ENCODE measurements around the gene FAM89B.
A peak's percentile ranks its signal among the peaks of the same experiment; 100 is the strongest.

The FAM89B gene

GRCh38 chr11:65554842-65555430 is 17.4 kb upstream of the FAM89B start:
- H3K4me1 ChIP-seq (ENCODE audit: control insufficient read depth, insufficient read depth, low read length): peaks cover 6% of the 10 kb centered on the region
- H3K9ac ChIP-seq (ENCODE audit: low read depth, low read length): no peak overlapping the region

GRCh38 chr11:65555693-65556231 is 16.6 kb upstream of the FAM89B start:
- peaks cover 63% of the 10 kb centered on the region for H3K27me3 ChIP-seq (ENCODE audit: control insufficient read depth, insufficient read depth, low read length)
- no peaks in the 10 kb centered on the region for H3K9me3 ChIP-seq (ENCODE audit: control insufficient read depth, insufficient read depth, low read length)
- no peaks in the 10 kb centered on the region for H3K36me3 ChIP-seq (ENCODE audit: control insufficient read depth, insufficient read depth, low read length)
- H3K4me1 ChIP-seq (ENCODE audit: control insufficient read depth, insufficient read depth, low read length): peaks cover 6% of the 10 kb centered on the region
- no peak overlapping the region for H3K4me3 ChIP-seq (ENCODE audit: low read depth, low read length)
- no peak overlapping the region for H3K9ac ChIP-seq (ENCODE audit: low read depth, low read length)

More at GRCh38 chr11:65554842-65555430, 17.4 kb upstream of the FAM89B start:
- no peaks in the 10 kb centered on the region for H3K9me3 ChIP-seq (ENCODE audit: control insufficient read depth, insufficient read depth, low read length)
- H3K27me3 ChIP-seq (ENCODE audit: control insufficient read depth, insufficient read depth, low read length): peaks cover 56% of the 10 kb centered on the region
- no peaks in the 10 kb centered on the region for H3K36me3 ChIP-seq (ENCODE audit: control insufficient read depth, insufficient read depth, low read length)
- no peak overlapping the region for H3K4me3 ChIP-seq (ENCODE audit: low read depth, low read length)

- Histone ChIP-seq H3K27me3 (ENCODE audit: control insufficient read depth, insufficient read depth, low read length) (peaks cover 58% of the 10 kb centered on the region), H3K9me3 (ENCODE audit: control insufficient read depth, insufficient read depth, low read length) (no peaks in the 10 kb centered on the region), H3K4me1 (ENCODE audit: control insufficient read depth, insufficient read depth, low read length) (peaks cover 3% of the 10 kb centered on the region), H3K36me3 (ENCODE audit: control insufficient read depth, insufficient read depth, low read length) (no peaks in the 10 kb centered on the region), H3K9ac (ENCODE audit: low read depth, low read length) (no peak overlapping the region), H3K4me3 (ENCODE audit: low read depth, low read length) (peak overlapping the region; percentile 43)
Measured at GRCh38 chr11:65556470-65557279, 15.7 kb upstream of the FAM89B start.

GRCh38 chr11:65557280-65558001 is 14.9 kb upstream of the FAM89B start:
- peaks cover 54% of the 10 kb centered on the region for H3K27me3 ChIP-seq (ENCODE audit: control insufficient read depth, insufficient read depth, low read length)
- no peaks in the 10 kb centered on the region for H3K36me3 ChIP-seq (ENCODE audit: control insufficient read depth, insufficient read depth, low read length)
- peak overlapping the region; percentile 43 for H3K4me3 ChIP-seq (ENCODE audit: low read depth, low read length)
- H3K4me1 ChIP-seq (ENCODE audit: control insufficient read depth, insufficient read depth, low read length): peaks cover 2% of the 10 kb centered on the region
- H3K9ac ChIP-seq (ENCODE audit: low read depth, low read length): no peak overlapping the region
- H3K9me3 ChIP-seq (ENCODE audit: control insufficient read depth, insufficient read depth, low read length): no peaks in the 10 kb centered on the region

- H3K27me3 ChIP-seq (ENCODE audit: control insufficient read depth, insufficient read depth, low read length): peaks cover 54% of the 10 kb centered on the region
- H3K4me1 ChIP-seq (ENCODE audit: control insufficient read depth, insufficient read depth, low read length): no peaks in the 10 kb centered on the region
- H3K9me3 ChIP-seq (ENCODE audit: control insufficient read depth, insufficient read depth, low read length): no peaks in the 10 kb centered on the region
- no peak within 1 kb of the TSS for H3K9ac ChIP-seq (ENCODE audit: low read depth, low read length)
- H3K4me3 ChIP-seq (ENCODE audit: low read depth, low read length): peak within 1 kb of the TSS; percentile 43
- no peaks in the 10 kb centered on the region for H3K36me3 ChIP-seq (ENCODE audit: control insufficient read depth, insufficient read depth, low read length)
Measured at GRCh38 chr11:65558002-65558929, 14.1 kb upstream of the FAM89B start, which contains the start of gene LTBP3. Gene LTBP3, minus strand, starts transcription at chr11:65558359. Its CDS starts 400 bp downstream, at chr11:65557959.

- Histone ChIP-seq H3K36me3 (ENCODE audit: control insufficient read depth, insufficient read depth, low read length) (no peaks in the 10 kb centered on the region), H3K4me3 (ENCODE audit: low read depth, low read length) (peak overlapping the region; percentile 39), H3K9me3 (ENCODE audit: control insufficient read depth, insufficient read depth, low read length) (no peaks in the 10 kb centered on the region), H3K27me3 (ENCODE audit: control insufficient read depth, insufficient read depth, low read length) (peaks cover 52% of the 10 kb centered on the region), H3K4me1 (ENCODE audit: control insufficient read depth, insufficient read depth, low read length) (no peaks in the 10 kb centered on the region), H3K9ac (ENCODE audit: low read depth, low read length) (no peak overlapping the region)
Measured at GRCh38 chr11:65558930-65559509, 13.3 kb upstream of the FAM89B start.

- Histone ChIP-seq H3K4me1 (ENCODE audit: control insufficient read depth, insufficient read depth, low read length) (no peaks in the 10 kb centered on the region), H3K4me3 (ENCODE audit: low read depth, low read length) (no peak overlapping the region), H3K27me3 (ENCODE audit: control insufficient read depth, insufficient read depth, low read length) (peaks cover 47% of the 10 kb centered on the region), H3K9ac (ENCODE audit: low read depth, low read length) (no peak overlapping the region), H3K9me3 (ENCODE audit: control insufficient read depth, insufficient read depth, low read length) (no peaks in the 10 kb centered on the region), H3K36me3 (ENCODE audit: control insufficient read depth, insufficient read depth, low read length) (no peaks in the 10 kb centered on the region)
Measured at GRCh38 chr11:65559535-65559934, 12.8 kb upstream of the FAM89B start.

GRCh38 chr11:65559951-65560537 is 12.3 kb upstream of the FAM89B start:
- no peaks in the 10 kb centered on the region for H3K4me1 ChIP-seq (ENCODE audit: control insufficient read depth, insufficient read depth, low read length)
- peaks cover 42% of the 10 kb centered on the region for H3K27me3 ChIP-seq (ENCODE audit: control insufficient read depth, insufficient read depth, low read length)

GRCh38 chr11:65560555-65561418 is 11.6 kb upstream of the FAM89B start:
- no peak overlapping the region for H3K4me3 ChIP-seq (ENCODE audit: low read depth, low read length)
- H3K36me3 ChIP-seq (ENCODE audit: control insufficient read depth, insufficient read depth, low read length): no peaks in the 10 kb centered on the region
- H3K9me3 ChIP-seq (ENCODE audit: control insufficient read depth, insufficient read depth, low read length): no peaks in the 10 kb centered on the region
- H3K4me1 ChIP-seq (ENCODE audit: control insufficient read depth, insufficient read depth, low read length): no peaks in the 10 kb centered on the region
- peaks cover 36% of the 10 kb centered on the region for H3K27me3 ChIP-seq (ENCODE audit: control insufficient read depth, insufficient read depth, low read length)
- H3K9ac ChIP-seq (ENCODE audit: low read depth, low read length): no peak overlapping the region

More at GRCh38 chr11:65559951-65560537, 12.3 kb upstream of the FAM89B start:
- no peak overlapping the region for H3K9ac ChIP-seq (ENCODE audit: low read depth, low read length)
- no peaks in the 10 kb centered on the region for H3K36me3 ChIP-seq (ENCODE audit: control insufficient read depth, insufficient read depth, low read length)
- no peaks in the 10 kb centered on the region for H3K9me3 ChIP-seq (ENCODE audit: control insufficient read depth, insufficient read depth, low read length)
- no peak overlapping the region for H3K4me3 ChIP-seq (ENCODE audit: low read depth, low read length)

GRCh38 chr11:65562020-65562419 is 10.3 kb upstream of the FAM89B start:
- Histone ChIP-seq H3K27me3 (ENCODE audit: control insufficient read depth, insufficient read depth, low read length) (peaks cover 25% of the 10 kb centered on the region), H3K36me3 (ENCODE audit: control insufficient read depth, insufficient read depth, low read length) (no peaks in the 10 kb centered on the region), H3K4me3 (ENCODE audit: low read depth, low read length) (no peak overlapping the region), H3K4me1 (ENCODE audit: control insufficient read depth, insufficient read depth, low read length) (no peaks in the 10 kb centered on the region), H3K9me3 (ENCODE audit: control insufficient read depth, insufficient read depth, low read length) (no peaks in the 10 kb centered on the region), H3K9ac (ENCODE audit: low read depth, low read length) (no peak overlapping the region)

Data from iPS-15b (cell line).